HepG2 (cell line): ENCODE data around the gene PDCD11. TPM values are rescaled to one million over a fixed set of nuclear protein-coding genes. Genes with fewer than 3 reads are reported as not detected.

Experiments used
- ATM ChIP-seq: fragments of 450-650 bp; IDR thresholded peaks from 2 replicates; pipeline ENCODE4 v1.7.1; 2017; ENCODE audit warnings: mild to moderate bottlenecking, borderline replicate concordance
- CCAR2 ChIP-seq: fragments of 200-400 bp; formaldehyde crosslinking; optimal IDR thresholded peaks from 2 replicates; pipeline ENCODE3; 2018; ENCODE audit warnings: low read depth, mild to moderate bottlenecking, low read length, moderate library complexity
- ESRRA ChIP-seq: sonication (generic); formaldehyde crosslinking; IDR thresholded peaks from 2 replicates; pipeline ENCODE4 v1.5.1; 2020; ENCODE audit warnings: mild to moderate bottlenecking, low read depth, missing genetic modification reagents
- GPN1 ChIP-seq: sonication (generic); formaldehyde crosslinking; IDR thresholded peaks from 2 replicates; pipeline ENCODE4 v1.5.1; 2020; ENCODE audit warnings: missing genetic modification reagents, borderline replicate concordance
- HDAC1 ChIP-seq: sonication (generic); formaldehyde crosslinking; IDR thresholded peaks from 2 replicates; pipeline ENCODE4 v1.5.1; 2020; ENCODE audit warnings: mild to moderate bottlenecking, missing genetic modification reagents
- MAFF ChIP-seq: IDR thresholded peaks from 2 replicates; pipeline ENCODE4 v1.6.1; 2011; ENCODE audit warnings: low read depth, low read length, improper control_type of control experiment
- NFKBIZ ChIP-seq: IDR thresholded peaks from 2 replicates; pipeline ENCODE4 v1.6.1; 2018; ENCODE audit warnings: missing genetic modification reagents, missing compliant biosample characterization
- NR2F2 ChIP-seq: IDR thresholded peaks from 2 replicates; pipeline ENCODE4 v1.6.1; 2012; ENCODE audit warnings: low read depth, inconsistent platforms, borderline replicate concordance
- PHB2 ChIP-seq: fragments of 450-650 bp; IDR thresholded peaks from 2 replicates; pipeline ENCODE4 v1.6.1; 2018; ENCODE audit not compliant: partially characterized antibody
- RORA ChIP-seq: sonication (generic); formaldehyde crosslinking; IDR thresholded peaks from 2 replicates; pipeline ENCODE4 v1.5.0; 2020; ENCODE audit warnings: mild to moderate bottlenecking, missing genetic modification reagents, moderate library complexity
- SMAD1 ChIP-seq: sonication (generic); formaldehyde crosslinking; IDR thresholded peaks from 2 replicates; pipeline ENCODE4 v1.4.0; 2020; ENCODE audit warnings: missing genetic modification reagents, low read depth, mild to moderate bottlenecking, borderline replicate concordance
- SRY ChIP-seq: sonication (generic); formaldehyde crosslinking; IDR thresholded peaks from 2 replicates; pipeline ENCODE4 v1.8.0; 2022; ENCODE audit warnings: mild to moderate bottlenecking, missing genetic modification reagents
- TAF15 ChIP-seq: fragments of 200-400 bp; formaldehyde crosslinking; IDR thresholded peaks from one replicate; pipeline ENCODE4 v1.6.1; 2018; ENCODE audit warnings: mild to moderate bottlenecking, low read depth, low read length; ENCODE audit not compliant: poor library complexity, severe bottlenecking
- ZNF143 ChIP-seq: sonication (generic); formaldehyde crosslinking; IDR thresholded peaks from 2 replicates; pipeline ENCODE4 v1.4.0; 2020; ENCODE audit warnings: missing genetic modification reagents
- ZNF225 ChIP-seq: sonication (generic); formaldehyde crosslinking; IDR thresholded peaks from 2 replicates; pipeline ENCODE4 v1.4.0; 2020; ENCODE audit warnings: mild to moderate bottlenecking, missing genetic modification reagents
- ZNF644 ChIP-seq: IDR thresholded peaks from 2 replicates; pipeline ENCODE4 v1.6.1; 2016; ENCODE audit warnings: low read depth
- ZNF879 ChIP-seq: sonication (generic); formaldehyde crosslinking; IDR thresholded peaks from 2 replicates; pipeline ENCODE4 v1.8.1; 2023; ENCODE audit warnings: missing genetic modification reagents
- polyA plus RNA-seq, 8 experiments: library from polyadenylated mRNA; depleted of rRNA in 3 of 8; stranded (reverse) in 7 of 8; unstranded in 1 of 8; fragments of >200 nt; fragmentation: Illumina TruSeq in 4 of 8; extraction: Trizol in 4 of 8; gene quantifications; 2 replicates each; pipeline versions ENCODE4 v1.2.1 to v1.2.3, GENCODE V29; 2011 to 2016; ENCODE audit warnings: low read depth in 4 of 8, missing spikeins in 1 of 8, mixed read lengths in 1 of 8; ENCODE audit not compliant: insufficient read depth in 1 of 8
- total RNA-seq, 5 experiments: library from RNA; depleted of rRNA; stranded (reverse); fragments of >200 nt; fragmentation: Illumina TruSeq; extraction: Trizol; gene quantifications; 2 replicates each; pipeline ENCODE4 v1.2.3, GENCODE V29; 2016; ENCODE audit warnings: low read depth in 1 of 5
- TF ChIP-seq, protein P1 (sequence below): sonication (generic); formaldehyde crosslinking; IDR thresholded peaks from 2 replicates; pipeline ENCODE4 v1.5.0; 2020; ENCODE audit warnings: mild to moderate bottlenecking, missing genetic modification reagents, borderline replicate concordance
- TF ChIP-seq, protein P2 (sequence below): sonication (generic); formaldehyde crosslinking; IDR thresholded peaks from 2 replicates; pipeline ENCODE4 v1.4.0; 2020; ENCODE audit warnings: missing genetic modification reagents, borderline replicate concordance
- TF ChIP-seq, protein P3 (sequence below): sonication (generic); formaldehyde crosslinking; IDR thresholded peaks from 2 replicates; pipeline ENCODE4 v1.4.0; 2020; ENCODE audit warnings: mild to moderate bottlenecking, low read depth, missing genetic modification reagents
- TF ChIP-seq, protein P4 (sequence below): IDR thresholded peaks from 2 replicates; pipeline ENCODE4 v1.6.1; 2016; ENCODE audit warnings: missing biosample characterization, missing genetic modification reagents, low read depth

PDCD11 gene
- total and polyA plus RNA-seq, 2 of the 13 experiments (the other 11 are each of a cell fraction or from before 2014, with no cell fraction given): 12.8 to 52.8 TPM

DNA sequence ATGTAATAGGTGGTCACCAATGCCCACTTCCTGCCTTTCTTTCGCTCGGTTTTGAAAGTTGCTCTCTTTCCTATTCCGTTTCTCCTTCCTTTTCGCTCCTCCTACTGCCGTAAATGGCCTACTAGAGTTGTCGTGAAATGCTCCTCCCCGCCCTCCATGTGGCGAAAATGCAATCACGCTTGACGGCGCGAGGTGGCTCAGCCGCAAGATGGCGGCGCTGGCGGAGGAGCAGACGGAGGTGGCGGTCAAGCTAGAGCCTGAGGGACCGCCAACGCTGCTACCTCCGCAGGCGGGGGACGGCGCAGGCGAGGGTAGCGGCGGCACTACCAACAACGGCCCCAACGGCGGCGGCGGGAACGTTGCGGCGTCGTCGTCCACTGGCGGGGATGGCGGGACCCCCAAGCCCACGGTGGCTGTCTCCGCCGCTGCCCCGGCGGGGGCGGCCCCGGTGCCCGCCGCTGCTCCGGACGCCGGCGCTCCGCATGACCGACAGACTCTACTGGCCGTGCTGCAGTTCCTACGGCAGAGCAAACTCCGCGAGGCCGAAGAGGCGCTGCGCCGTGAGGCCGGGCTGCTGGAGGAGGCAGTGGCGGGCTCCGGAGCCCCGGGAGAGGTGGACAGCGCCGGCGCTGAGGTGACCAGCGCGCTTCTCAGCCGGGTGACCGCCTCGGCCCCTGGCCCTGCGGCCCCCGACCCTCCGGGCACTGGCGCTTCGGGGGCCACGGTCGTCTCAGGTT, 28.5 kb upstream of the PDCD11 start, which contains the start of gene TAF5 (continued):
- TF ChIP-seq, protein P1, sequence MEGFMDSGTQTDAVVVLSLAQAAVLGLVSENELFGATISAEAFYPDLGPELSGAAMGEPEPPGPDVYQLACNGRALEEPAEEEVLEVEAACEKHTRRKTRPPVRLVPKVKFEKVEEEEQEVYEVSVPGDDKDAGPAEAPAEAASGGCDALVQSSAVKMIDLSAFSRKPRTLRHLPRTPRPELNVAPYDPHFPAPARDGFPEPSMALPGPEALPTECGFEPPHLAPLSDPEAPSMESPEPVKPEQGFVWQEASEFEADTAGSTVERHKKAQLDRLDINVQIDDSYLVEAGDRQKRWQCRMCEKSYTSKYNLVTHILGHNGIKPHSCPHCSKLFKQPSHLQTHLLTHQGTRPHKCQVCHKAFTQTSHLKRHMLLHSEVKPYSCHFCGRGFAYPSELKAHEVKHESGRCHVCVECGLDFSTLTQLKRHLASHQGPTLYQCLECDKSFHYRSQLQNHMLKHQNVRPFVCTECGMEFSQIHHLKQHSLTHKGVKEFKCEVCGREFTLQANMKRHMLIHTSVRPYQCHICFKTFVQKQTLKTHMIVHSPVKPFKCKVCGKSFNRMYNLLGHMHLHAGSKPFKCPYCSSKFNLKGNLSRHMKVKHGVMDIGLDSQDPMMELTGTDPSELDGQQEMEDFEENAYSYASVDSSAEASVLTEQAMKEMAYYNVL: peak; percentile 98
- TF ChIP-seq HDAC1 (CRISPR knock-in tag) (peak; percentile 18; the same call in 1 of the 2 replicates), SMAD1 (CRISPR knock-in tag) (peak; percentile 53; the same call in 1 of the 2 replicates), MAFF (no peak), GPN1 (CRISPR knock-in tag) (no peak; the same call in 1 of the 2 replicates), PHB2 (no peak), SRY (no peak; the same call in 1 of the 2 replicates), CCAR2 (no peak), RORA (no peak), ATM (no peak), TAF15 (no peak), ZNF143 (no peak), NFKBIZ (CRISPR knock-in tag) (no peak), NR2F2 (no peak), ZNF644 (CRISPR knock-in tag) (no peak), ESRRA (no peak), ZNF879 (CRISPR knock-in tag) (no peak), ZNF225 (CRISPR knock-in tag) (peak; percentile 87; the same call in 1 of the 2 replicates)
- TF ChIP-seq, protein P2, sequence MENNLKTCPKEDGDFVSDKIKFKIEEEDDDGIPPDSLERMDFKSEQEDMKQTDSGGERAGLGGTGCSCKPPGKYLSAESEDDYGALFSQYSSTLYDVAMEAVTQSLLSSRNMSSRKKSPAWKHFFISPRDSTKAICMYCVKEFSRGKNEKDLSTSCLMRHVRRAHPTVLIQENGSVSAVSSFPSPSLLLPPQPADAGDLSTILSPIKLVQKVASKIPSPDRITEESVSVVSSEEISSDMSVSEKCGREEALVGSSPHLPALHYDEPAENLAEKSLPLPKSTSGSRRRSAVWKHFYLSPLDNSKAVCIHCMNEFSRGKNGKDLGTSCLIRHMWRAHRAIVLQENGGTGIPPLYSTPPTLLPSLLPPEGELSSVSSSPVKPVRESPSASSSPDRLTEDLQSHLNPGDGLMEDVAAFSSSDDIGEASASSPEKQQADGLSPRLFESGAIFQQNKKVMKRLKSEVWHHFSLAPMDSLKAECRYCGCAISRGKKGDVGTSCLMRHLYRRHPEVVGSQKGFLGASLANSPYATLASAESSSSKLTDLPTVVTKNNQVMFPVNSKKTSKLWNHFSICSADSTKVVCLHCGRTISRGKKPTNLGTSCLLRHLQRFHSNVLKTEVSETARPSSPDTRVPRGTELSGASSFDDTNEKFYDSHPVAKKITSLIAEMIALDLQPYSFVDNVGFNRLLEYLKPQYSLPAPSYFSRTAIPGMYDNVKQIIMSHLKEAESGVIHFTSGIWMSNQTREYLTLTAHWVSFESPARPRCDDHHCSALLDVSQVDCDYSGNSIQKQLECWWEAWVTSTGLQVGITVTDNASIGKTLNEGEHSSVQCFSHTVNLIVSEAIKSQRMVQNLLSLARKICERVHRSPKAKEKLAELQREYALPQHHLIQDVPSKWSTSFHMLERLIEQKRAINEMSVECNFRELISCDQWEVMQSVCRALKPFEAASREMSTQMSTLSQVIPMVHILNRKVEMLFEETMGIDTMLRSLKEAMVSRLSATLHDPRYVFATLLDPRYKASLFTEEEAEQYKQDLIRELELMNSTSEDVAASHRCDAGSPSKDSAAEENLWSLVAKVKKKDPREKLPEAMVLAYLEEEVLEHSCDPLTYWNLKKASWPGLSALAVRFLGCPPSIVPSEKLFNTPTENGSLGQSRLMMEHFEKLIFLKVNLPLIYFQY (CRISPR knock-in tag): no peak
- TF ChIP-seq, protein P3, sequence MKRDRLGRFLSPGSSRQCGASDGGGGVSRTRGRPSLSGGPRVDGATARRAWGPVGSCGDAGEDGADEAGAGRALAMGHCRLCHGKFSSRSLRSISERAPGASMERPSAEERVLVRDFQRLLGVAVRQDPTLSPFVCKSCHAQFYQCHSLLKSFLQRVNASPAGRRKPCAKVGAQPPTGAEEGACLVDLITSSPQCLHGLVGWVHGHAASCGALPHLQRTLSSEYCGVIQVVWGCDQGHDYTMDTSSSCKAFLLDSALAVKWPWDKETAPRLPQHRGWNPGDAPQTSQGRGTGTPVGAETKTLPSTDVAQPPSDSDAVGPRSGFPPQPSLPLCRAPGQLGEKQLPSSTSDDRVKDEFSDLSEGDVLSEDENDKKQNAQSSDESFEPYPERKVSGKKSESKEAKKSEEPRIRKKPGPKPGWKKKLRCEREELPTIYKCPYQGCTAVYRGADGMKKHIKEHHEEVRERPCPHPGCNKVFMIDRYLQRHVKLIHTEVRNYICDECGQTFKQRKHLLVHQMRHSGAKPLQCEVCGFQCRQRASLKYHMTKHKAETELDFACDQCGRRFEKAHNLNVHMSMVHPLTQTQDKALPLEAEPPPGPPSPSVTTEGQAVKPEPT (CRISPR knock-in tag): 0 out of 2 replicates have a peak, but pooled peaks have one; percentile 9
- TF ChIP-seq, protein P4, sequence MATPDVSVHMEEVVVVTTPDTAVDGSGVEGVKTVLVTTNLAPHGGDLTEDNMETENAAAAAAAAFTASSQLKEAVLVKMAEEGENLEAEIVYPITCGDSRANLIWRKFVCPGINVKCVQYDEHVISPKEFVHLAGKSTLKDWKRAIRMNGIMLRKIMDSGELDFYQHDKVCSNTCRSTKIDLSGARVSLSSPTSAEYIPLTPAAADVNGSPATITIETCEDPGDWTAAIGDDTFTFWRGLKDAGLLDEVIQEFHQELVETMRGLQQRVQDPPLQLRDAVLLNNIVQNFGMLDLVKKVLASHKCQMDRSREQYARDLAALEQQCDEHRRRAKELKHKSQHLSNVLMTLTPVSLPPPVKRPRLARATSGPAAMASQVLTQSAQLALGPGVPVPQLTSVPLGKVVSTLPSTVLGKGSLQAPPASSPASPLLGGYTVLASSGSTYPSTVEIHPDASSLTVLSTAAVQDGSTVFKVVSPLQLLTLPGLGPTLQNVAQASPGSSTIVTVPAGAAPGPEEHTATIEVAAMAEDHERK (CRISPR knock-in tag): peak; percentile 44; the same call in 1 of the 2 replicates
